Retina (tissue), 1 donor: ENCODE data around the gene COX10.
"Not testable (repeated sequence)": the region's sequence is repeated elsewhere in the genome, so short reads cannot be mapped to it uniquely, and the experiment has no call there.

Source experiments
- DNase-seq: peaks from one replicate; pipeline ENCODE4 v3.0.0-alpha.2; 2016

Gene COX10

GRCh38 chr17:14069251-14070021, at the start of gene COX10:
COX10 (plus strand) TSS chr17:14069504; CDS start chr17:14069606, 102 bp downstream.
- peak; percentile 95 for DNase-seq

GRCh38 chr17:14021651-14022294, 47.5 kb upstream of the COX10 start:
- DNase-seq: not testable (repeated sequence)

- DNase-seq: not testable (repeated sequence)
Measured at GRCh38 chr17:14029755-14030154, 39.5 kb upstream of the COX10 start.

GRCh38 chr17:14032234-14032633, 37.1 kb upstream of the COX10 start:
- DNase-seq: no peak

GRCh38 chr17:14033166-14033565, 36.1 kb upstream of the COX10 start:
- no peak for DNase-seq

- DNase-seq: no peak
Measured at GRCh38 chr17:14037453-14037852, 31.9 kb upstream of the COX10 start.

- no peak for DNase-seq
Measured at GRCh38 chr17:14038206-14038605, 31.1 kb upstream of the COX10 start.

GRCh38 chr17:14042411-14042810, 26.9 kb upstream of the COX10 start:
- DNase-seq: no peak

GRCh38 chr17:14044702-14045101, 24.6 kb upstream of the COX10 start:
- DNase-seq: no peak

- DNase-seq: no peak
Measured at GRCh38 chr17:14046978-14047377, 22.3 kb upstream of the COX10 start.

- DNase-seq: no peak
Measured at GRCh38 chr17:14047591-14047990, 21.7 kb upstream of the COX10 start.

GRCh38 chr17:14048169-14048568, 21.1 kb upstream of the COX10 start:
- DNase-seq: no peak

GRCh38 chr17:14050616-14051015, 18.7 kb upstream of the COX10 start:
- DNase-seq: no peak

- DNase-seq: no peak
Measured at GRCh38 chr17:14051692-14052091, 17.6 kb upstream of the COX10 start.

- DNase-seq: no peak
Measured at GRCh38 chr17:14052886-14053615, 16.3 kb upstream of the COX10 start.

GRCh38 chr17:14057591-14057990, 11.7 kb upstream of the COX10 start:
- no peak for DNase-seq

GRCh38 chr17:14058051-14058450, 11.3 kb upstream of the COX10 start:
- no peak for DNase-seq

- no peak for DNase-seq
Measured at GRCh38 chr17:14060706-14061105, 8.6 kb upstream of the COX10 start.

- no peak for DNase-seq
Measured at GRCh38 chr17:14061666-14062560, 7.4 kb upstream of the COX10 start.

GRCh38 chr17:14067347-14067746, 2.0 kb upstream of the COX10 start:
- DNase-seq: no peak

- DNase-seq: no peak
Measured at GRCh38 chr17:14068542-14069250, 608 bp upstream of the COX10 start.
